HG03520 (cell line): ENCODE data around the gene SEC16A.

ENCODE experiments used
- ATAC-seq: cut with Tn5 transposase; IDR thresholded peaks from one replicate; pipeline ENCODE4 v1.9.1; 2021; ENCODE audit warnings: mild to moderate bottlenecking, moderate library complexity; ENCODE audit not compliant: unreplicated experiment

The SEC16A gene

DNA sequence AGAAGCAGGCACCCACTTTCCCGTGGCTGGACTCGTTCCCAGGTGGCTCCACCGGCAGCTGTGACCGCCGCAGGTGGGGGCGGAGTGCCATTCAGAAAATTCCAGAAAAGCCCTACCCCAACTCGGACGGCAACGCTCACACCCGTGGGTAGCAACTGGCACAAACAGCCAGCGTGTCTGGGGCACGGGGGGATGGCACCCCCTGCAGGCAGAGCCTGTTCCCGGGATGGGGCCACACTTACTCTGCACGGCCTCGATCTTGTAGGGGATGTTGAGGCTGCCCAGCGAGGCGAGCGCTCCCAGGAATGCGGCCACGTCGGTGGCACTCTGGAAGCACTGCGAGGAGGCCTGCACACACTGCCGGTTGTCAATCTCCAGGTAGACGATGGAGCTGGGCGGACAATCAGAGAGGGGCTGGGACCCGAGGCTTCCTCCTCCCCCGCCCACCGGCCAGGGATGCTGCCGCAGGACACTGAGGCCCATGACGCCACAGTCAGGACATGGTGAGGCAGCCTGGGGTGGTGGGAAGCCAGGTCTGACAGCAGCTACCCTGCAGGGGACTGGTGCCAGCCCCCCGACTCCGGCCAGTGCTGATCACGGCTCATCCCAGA, 20.2 kb upstream of the SEC16A start:
- no peak for ATAC-seq

DNA sequence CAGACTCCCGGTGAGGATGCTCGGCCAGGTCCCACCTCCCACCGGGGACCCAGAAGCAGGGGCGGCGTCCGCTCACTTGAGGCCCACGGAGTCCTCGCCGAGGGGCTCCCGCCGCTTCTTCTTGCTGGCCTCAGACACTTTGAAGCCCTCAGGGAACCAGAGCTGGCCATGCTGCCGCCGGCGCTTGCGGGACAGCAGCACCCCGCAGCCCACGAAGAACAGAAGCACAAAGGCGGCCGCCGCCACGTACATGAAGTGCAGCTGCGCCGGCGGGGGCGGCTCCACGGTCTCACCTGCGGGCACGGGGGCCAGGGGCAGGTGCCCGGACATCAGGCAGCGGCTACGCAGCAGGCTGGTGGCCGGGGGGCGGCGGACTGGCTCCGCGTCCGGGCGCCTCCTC, 19.4 kb upstream of the SEC16A start:
- no peak for ATAC-seq

DNA sequence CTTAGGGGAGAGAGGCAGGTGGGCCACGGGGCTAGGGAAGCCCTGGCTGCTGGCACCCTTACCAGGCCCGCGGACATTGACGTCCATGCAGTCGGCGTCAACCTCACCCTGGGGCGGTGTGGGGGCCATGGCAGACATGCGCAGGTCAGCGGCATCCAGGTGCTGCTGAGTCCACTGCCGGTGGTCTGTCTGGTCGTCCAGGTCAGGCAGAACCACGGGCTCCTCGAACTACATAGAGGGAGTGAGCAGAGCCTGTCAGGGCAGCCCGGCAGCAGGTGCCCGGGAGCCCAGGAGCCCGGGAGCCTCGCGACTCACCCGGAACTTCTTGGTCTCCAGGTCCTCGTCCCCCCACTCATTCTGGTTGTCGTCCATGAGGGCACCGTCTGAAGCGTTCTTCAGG, 18.8 kb upstream of the SEC16A start:
- no peak for ATAC-seq

DNA sequence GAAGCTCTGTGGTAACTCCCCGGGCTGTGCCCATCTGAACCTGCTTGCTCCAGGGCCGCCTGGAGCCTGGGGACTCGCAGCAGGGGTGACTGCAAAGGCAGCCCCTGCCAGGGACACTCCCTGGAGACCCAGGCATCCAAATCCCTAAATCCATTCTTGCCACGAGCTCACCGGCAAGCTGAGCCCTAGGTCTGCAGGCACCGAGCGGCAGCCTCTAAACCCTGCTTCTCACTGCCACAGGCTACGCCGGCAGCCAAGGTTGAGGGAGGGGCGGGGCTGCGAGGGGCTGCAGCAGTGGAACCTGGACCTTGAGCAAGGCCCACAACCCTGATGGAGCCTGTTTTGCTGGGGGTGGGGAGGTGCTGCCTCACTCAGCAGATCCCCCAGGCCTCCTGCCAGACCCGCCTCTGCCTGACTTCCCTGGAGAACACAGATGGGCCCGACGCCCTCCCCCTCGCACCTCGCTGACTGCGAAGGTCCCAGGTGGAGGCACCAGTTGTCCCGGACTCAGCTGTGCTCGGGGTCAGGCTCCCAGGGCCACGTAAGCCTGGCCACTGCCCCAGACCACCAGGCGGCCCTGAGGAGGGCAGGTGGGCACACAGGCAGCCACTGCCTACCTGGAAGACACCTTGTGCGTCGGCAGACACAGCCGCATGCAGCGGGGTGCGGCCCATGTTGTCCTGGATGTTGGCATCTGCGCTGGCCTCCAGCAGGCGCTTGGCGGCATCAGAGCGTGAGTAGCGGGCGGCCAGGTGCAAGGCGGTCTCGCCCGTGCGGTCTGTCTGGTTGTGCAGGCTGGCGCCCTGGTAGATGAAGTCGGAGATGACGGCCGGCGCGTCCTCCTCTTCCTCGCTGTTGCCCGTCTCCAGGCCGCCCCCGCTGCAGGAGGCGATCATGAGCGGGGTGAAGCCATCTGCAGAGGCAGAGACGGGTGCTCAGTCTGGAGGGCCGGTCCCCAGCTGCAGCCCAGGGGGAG, 17.4 kb upstream of the SEC16A start:
- ATAC-seq, result no peak

DNA sequence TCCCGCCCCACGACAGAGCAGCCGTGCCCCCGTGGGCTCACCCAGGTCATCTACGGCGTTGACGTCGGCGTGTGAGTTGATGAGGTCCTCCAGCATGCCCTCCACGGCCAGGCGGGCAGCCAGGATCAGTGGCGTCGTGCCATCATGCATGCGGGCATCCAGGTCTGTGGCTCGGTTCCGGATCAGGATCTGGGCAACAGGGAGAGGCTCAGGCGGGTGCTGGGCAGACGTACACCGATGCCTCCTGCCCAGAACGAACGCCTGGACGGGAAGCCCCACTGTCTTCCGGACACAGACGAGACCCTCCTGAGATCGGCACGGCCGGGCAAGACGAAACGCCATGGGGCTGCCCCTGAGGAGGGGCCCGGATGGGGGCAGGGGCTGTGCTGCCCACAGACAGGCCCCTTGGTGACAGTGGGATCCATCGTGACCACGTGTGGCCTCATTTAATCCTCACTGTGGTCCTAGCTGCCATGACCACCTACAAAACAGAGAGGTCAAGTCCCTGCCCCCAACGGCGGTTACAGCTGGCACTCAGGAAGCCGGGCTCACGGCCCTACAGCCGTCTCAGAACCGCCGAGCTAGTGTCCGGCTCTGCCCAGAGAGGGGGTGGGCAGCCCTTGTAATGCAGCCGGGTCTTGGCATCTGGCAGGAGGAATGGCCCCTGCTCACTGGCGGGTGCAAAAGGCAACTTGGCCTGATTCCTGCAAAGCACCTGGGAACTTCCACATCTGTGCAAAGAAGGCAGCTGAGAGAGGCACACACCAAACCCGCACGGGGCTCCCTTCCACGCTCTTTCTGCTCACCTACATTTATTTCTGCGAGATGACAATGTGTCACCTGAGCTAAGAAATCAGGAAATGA, 16.5 kb upstream of the SEC16A start:
- ATAC-seq, result no peak

DNA sequence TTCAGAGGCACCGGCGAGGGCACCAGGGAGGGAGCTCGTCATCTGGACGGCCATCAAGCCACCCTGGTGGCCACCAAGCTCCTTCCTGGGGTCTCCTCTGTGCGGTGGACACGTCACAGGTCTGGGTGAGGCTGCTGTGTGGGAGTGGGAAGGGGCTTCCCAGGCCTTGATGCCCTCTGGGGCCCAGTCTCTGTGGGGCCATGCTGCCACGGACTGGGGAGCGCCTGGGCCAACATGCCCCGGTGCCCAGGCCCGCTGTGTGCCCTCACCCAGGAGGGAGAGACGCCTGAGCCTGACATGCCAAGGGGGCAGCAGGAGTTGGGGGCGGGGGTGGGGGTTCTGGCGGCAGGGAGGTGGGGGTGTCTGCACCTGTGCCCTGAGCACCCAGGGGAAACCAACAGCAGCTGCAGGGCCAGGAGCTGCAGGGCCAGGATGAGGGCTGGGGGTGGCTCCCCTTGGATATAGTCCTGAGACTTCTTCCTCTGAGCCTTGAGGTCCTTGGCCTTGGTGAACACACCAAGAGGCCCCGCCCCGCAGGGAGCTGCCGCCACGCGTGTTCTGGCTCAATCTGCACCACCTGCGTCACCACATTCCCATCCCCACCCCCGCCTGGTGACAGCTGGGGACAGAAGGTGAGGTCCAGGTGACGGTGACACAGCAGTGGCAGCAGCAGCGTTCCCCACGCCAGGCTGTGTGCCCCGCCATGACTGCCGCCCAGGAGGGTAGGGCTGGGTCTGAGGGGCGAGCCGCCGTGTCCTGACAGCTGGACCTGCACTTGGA, 15.3 kb upstream of the SEC16A start:
- ATAC-seq, result no peak

DNA sequence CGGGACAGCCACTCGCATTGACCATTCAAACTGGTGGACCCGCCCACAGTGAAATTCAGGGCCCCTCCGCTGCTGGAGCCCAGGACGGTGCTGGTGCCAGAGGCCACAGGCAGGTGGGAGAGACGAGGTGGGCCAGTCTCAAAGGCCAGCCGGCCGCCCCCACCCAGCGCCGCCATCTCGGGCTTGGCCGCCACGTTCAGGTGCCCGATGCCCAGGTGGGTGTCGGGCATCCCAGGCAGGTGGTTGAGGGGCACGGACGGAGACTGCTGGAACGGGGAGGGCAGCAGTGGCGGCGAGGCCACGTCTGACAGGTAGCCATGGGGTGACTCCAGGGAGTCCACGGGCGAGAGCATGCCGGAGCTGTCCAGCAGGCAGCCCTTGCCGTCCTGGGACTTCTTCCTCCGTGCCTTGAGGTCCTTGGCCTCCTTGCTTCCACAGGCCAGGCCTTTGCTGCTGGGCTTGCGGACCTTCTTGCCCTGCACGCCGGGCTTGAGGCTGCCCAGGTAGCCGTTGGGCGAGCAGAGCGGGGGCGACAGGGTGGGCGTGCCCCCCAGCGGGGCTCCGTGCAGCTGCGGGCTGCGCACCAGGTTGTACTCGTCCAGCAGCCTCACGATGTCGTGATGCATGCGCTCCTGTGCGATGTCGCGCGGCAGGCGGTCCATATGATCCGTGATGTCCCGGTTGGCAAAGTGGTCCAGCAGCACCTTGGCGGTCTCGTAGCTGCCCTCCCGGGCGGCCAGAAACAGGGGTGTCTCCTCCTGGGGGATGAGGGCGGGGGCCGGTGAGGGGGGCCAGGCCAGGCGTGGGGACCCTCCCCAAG, 14.2 kb upstream of the SEC16A start:
- no peak for ATAC-seq

DNA sequence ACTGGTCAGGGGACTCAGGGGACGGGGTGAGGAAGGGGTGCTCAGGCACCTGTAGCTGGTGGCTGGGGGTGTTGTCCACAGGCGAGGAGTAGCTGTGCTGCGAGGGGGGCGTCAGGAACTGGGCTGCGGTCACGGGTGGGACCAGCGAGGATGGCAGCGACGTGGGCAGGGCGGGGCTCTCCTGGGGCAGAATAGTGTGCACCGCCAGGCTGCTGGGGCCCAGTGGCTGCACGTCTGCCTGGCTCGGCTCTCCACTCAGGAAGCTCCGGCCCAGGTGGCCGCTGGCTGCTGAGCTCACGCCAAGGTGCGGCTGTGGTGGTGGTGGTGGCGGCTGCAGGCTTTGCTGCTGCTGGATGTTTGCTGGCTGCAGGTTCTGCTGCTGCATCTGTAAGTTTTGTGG, 13.3 kb upstream of the SEC16A start:
- ATAC-seq, result no peak

DNA sequence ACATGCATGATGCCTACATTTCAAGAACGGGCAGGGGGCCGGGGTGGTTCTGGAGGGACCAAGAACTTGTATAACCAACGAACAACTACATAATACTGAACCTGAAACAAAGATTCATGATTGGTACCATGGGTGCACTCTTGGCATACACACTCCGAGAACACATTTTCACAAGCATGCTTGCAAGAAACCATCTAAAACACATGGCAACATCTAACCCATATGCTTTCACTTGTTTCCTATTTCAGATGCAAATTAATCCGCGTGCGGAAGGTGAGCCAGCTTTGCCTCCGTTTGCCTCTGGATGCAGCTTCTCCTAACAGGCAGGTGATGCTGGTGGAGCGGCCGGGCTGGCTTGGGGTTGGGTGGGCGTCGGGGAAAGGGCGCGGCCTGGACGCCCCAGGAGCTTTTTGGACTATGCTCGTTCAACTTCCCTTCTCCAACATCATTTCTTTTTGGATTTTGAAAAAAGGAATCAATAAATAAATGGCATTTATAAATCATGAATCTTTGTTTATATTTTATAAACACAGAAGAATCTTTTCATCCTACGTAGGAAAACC, 12.5 kb upstream of the SEC16A start:
- ATAC-seq, result no peak

DNA sequence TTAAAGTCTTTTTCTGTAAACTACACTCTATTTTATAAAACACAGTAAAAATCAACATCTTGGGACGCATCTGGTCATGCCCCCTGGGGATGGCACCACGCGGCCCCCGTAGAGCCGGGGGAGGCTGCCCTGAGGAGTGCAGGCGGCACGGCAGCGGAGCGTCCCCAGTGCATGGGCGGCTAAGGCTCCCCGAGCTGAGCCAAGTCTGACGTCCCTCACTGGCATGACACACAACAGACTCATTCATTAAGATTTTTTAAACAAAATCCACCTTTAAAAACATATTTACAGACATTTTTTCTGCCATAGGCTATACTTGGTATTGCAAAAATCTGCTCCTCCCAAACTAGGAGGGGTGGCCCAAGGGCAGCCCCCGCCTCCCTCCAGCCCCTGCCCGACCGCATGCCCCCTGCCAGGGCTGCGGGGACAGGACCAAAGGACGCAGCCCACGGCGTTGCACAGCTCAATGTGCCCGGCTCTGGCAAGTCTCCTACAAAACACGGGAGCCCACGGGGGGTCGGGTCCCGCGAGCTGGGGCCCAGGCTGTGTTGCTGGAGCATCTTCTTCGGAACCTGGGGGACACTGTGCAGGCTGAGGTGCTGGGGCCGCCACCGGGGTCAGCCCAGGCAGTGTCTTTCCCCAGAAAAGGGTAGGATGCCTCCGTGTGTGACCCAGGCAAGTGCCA, 11.8 kb upstream of the SEC16A start:
- ATAC-seq, result no peak

DNA sequence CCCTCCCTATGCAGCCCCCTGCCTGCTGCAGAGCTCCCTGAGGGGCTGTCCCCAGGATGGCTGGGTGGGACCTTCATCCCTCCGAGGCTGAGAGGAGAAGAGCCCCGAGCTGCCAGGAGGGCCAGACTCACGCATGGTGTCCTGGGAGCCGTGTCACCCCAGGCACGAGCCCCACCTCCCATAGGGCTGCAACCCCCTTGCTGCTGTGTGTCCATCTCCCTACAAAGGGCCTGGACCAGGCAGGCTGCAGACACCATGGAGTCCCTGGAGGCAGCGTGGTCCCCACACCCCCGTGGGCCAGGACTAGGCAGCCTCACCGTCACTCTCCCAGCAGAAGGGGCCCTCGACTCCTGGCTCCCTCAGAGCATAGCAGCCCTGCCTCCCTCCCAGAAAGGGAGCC, 11.2 kb upstream of the SEC16A start:
- ATAC-seq, result no peak

DNA sequence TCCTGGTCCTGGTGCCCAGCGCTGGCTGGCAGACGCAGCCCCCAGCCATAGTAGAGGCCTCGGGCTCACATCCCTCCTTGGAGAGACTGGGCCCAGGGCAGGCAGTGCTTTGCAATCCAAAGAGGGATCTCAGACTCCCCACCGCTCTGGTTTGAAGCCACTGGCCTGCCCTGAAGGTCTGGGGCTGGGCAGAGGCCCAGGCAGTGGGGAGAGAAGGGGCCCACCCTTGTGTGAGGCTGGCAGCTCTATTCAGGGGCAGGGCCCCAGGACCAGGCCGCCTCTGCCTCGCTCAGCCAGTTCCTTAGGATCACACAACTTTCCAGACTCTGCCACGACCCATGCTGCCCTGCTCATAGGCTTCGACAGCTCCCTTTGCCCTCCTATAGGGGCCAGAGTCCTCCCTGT, 10.7 kb upstream of the SEC16A start:
- ATAC-seq, result no peak

DNA sequence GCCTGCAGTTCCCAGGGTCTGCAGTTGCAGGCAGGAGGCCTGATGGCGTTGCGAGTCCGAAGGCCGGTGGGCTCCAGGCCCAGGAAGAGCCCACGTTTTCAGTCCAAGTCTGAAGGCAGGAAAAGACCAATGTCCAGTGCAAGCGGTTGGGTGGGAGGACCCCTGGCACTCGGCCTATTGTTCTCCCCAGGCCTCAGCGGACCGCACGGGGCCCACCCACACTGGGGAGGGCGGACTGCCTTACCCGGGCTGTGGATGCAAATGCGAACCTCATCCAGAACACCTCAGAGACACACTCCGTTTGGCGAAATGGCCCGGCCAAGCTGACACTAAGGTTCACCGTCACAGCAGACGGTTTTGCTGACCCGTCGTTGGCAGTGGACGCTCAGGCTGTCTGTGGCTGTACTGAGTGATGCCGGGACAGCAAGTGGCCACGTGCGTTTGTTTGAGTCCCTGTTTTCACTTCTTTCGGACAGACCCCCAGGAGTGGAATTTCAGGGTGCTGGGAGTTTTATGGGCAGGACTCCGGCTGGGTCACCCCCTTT, 10.2 kb upstream of the SEC16A start:
- no peak for ATAC-seq

DNA sequence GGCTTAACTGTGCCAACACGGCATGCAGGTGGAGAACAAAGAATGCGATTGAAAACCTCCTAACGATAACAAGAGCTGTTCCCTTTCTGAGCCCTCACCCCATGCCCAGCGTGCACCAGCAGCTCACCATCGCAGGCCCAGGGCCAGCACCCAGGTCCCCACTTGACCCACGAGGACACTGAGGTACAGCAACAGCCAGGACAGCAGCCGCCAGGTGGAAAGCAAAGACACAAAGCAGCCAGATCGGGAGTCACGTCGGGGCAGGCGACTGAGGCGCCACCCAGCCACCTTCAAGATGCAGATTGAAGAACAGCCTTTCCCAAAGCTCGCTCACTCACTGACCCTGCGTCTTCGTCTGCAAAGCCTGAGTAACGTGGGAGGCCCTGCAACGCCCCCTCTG, 6.9 kb upstream of the SEC16A start:
- ATAC-seq, result no peak

DNA sequence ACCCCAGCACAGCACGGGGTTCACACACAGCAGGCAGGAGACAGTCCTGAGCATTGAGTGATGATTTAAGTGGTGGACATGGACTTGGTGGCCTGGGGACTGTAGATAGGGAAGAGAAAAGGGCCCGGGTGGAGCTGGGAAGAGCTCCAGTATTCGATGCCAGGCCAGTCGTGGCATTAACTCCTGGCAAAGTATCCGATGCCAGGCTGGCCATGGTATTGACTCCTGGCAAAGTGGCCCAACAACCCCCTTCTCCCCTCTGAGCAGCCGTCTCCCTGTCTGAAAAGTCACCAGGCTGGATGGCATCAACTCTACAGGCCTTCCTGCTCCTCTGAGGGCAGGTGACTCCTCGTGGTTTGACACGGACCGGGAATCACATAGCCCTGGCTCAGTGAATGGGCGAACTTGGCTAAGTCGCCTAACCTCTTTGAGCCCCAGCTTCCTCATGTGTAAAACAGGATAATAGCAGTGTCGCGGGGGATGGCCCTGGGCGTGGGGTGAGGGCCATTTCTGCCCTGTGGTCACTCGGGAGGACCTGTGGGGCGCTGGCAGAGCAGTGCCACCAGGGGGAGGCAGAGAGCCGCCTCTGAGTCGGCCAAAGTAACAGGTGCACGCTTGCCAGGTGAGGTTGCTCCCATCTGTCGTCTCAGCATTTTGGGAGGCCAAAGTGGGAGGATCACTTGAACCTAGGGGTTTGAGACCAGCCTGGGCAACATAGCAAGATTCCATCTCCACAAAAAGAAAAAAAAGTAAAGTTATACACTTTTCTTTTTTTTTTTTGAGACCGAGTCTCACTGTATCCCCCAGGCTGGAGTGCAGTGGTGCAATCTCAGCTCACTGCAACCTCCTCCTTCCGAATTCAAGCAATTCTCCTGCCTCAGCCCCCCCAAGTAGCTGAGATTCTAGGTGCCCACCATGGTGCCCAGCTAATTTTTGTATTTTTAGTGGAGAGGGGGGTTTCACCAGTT, 5.7 kb upstream of the SEC16A start:
- no peak for ATAC-seq

DNA sequence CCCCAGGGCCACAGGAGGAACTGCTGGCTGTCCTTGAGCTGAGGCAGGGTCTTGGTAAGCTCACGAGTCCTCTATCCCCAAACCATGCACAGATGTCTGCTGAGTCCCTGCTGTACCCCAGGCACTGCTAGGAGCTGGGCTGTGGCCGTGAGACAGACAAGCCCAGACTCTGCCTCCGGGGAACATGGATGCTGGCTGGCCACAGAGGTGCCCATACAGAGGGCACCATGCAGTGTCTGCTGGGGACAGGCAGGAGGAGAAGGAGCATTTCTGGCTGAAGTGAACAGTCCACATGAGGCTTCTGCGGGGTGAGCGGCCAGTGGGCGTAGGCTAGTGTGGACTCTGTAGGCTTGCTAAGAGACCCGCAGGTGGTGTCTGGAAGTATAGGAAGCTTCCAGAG, 4.8 kb upstream of the SEC16A start:
- no peak for ATAC-seq

DNA sequence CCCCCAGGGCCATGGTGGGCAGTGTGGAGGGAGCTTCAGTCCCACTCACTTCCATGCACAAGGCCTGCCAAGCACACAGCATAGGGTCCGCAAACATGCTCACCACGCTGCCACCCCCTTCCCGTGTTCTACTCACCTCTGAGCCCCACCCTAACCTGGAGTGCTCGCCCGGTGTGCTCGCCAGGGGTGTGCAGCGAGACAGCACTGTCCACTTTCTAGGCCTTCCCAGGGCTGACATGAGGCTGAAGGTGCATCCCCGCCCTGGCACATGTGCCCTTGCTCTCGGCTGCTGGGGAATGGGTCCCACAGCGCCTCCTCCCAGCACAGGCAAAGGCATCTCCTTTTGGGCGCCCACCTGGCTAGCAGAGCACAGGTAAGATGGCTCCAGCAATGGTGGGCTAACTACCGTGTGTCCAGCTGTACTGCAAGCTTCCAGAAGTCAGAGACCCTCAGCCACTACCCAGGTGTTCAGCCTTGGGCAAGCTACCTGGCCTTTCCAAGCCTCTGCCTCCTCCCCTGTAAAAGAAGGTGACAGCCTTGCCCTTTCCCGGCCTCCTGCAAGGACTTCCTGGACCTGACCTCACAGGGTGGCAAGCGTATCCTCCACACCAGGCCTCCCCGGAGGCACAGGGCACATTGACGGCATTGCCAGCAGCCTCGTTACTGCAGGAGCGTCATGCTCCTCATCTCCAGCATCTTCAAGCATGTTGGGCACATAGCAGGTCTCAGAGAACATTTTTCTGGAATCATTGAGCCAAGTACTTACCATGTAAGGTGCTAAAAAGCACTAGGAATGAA, 4.2 kb upstream of the SEC16A start:
- no peak for ATAC-seq
